K562 (cell line): ENCODE measurements around the gene GORASP2.

Source experiments
- CTBP1 ChIP-seq: fragments of 450-650 bp; IDR thresholded peaks from 2 replicates; pipeline ENCODE4 v1.6.1; 2016; ENCODE audit warnings: borderline replicate concordance
- GABPA ChIP-seq: fragments of 200-800 bp; sonication (Bioruptor generic); conservative IDR thresholded peaks from 2 replicates; pipeline ENCODE4 v1.6.1; 2016; ENCODE audit warnings: low read depth, missing genetic modification characterization, missing compliant biosample characterization
- RBFOX2 ChIP-seq: fragments of 200-400 bp; formaldehyde crosslinking; IDR thresholded peaks from 2 replicates; pipeline ENCODE4 v1.6.1; 2017; ENCODE audit warnings: low read depth, mild to moderate bottlenecking, low read length, moderate library complexity
- RBM39 ChIP-seq: fragments of 200-400 bp; formaldehyde crosslinking; optimal IDR thresholded peaks from 2 replicates; pipeline ENCODE3; 2018; ENCODE audit warnings: low read depth, low read length
- SMC3 ChIP-seq: conservative IDR thresholded peaks from 2 replicates; pipeline ENCODE4 v1.6.1; 2011; ENCODE audit warnings: low read depth, low read length, improper control_type of control experiment; ENCODE audit not compliant: insufficient read depth
- ZBED1 ChIP-seq: IDR thresholded peaks from 2 replicates; pipeline ENCODE4 v1.6.1; 2014
- ZBTB33 ChIP-seq: sonication (generic); formaldehyde crosslinking; IDR thresholded peaks from 2 replicates; pipeline ENCODE4 v1.8.1; 2023; ENCODE audit warnings: mild to moderate bottlenecking, missing genetic modification reagents
- TF ChIP-seq, protein P1 (sequence below), 3 experiments: IDR thresholded peaks in 2 of 3; conservative IDR thresholded peaks in 1 of 3; 2 replicates each; pipeline ENCODE4 v1.5.1; 2011 to 2012; ENCODE audit warnings: low read length in 3 of 3, mild to moderate bottlenecking in 3 of 3, control low read depth in 2 of 3, improper control_type of control experiment in 1 of 3, inconsistent platforms in 1 of 3, low read depth in 1 of 3, mixed read lengths in 1 of 3, moderate library complexity in 1 of 3; ENCODE audit not compliant: insufficient read depth in 2 of 3

- TF ChIP-seq ZBTB33 (CRISPR knock-in tag) (no peak), CTBP1 (no peak), RBM39 (no peak), GABPA (tag) (no peak), SMC3 (no peak), ZBED1 (no peak), RBFOX2 (no peak)
- TF ChIP-seq, protein P1, sequence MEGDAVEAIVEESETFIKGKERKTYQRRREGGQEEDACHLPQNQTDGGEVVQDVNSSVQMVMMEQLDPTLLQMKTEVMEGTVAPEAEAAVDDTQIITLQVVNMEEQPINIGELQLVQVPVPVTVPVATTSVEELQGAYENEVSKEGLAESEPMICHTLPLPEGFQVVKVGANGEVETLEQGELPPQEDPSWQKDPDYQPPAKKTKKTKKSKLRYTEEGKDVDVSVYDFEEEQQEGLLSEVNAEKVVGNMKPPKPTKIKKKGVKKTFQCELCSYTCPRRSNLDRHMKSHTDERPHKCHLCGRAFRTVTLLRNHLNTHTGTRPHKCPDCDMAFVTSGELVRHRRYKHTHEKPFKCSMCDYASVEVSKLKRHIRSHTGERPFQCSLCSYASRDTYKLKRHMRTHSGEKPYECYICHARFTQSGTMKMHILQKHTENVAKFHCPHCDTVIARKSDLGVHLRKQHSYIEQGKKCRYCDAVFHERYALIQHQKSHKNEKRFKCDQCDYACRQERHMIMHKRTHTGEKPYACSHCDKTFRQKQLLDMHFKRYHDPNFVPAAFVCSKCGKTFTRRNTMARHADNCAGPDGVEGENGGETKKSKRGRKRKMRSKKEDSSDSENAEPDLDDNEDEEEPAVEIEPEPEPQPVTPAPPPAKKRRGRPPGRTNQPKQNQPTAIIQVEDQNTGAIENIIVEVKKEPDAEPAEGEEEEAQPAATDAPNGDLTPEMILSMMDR (IDR thresholded peaks at IDR 0.05 in 2 of 3, conservative IDR thresholded peaks at IDR 0.05 in 1 of 3; ENCODE audit: insufficient read depth in 2 of 3, low read depth in 1 of 3, low read length in 3 of 3), result no peak
Measured at GRCh38 chr2:170925923-170926322, 3.1 kb upstream of the GORASP2 start.
